Erythroblast (primary cell): Measurements from ENCODE around the gene MOB3B.

Experiments used
- GATA1 ChIP-seq: IDR thresholded peaks from 2 replicates; pipeline ENCODE4 v1.6.1; 2011; ENCODE audit warnings: low read depth, mild to moderate bottlenecking, control low read depth, low read length, moderate library complexity
- POLR2A ChIP-seq: IDR thresholded peaks from 2 replicates; pipeline ENCODE4 v1.6.1; 2011; ENCODE audit warnings: mild to moderate bottlenecking, low read length

GRCh38 chr9:27440888-27441740, 88.5 kb downstream of the MOB3B start:
- TF ChIP-seq POLR2A (no peak), GATA1 (no peak)
